GM12801 (cell line): Measurements from ENCODE around the gene ZNF148.

Experiments used
- TF ChIP-seq, protein P1 (sequence below): IDR thresholded peaks from one replicate; pipeline ENCODE4 v1.5.1; 2011; ENCODE audit warnings: control low read depth; ENCODE audit not compliant: insufficient read length; ENCODE audit errors: extremely low read depth

Gene ZNF148

DNA sequence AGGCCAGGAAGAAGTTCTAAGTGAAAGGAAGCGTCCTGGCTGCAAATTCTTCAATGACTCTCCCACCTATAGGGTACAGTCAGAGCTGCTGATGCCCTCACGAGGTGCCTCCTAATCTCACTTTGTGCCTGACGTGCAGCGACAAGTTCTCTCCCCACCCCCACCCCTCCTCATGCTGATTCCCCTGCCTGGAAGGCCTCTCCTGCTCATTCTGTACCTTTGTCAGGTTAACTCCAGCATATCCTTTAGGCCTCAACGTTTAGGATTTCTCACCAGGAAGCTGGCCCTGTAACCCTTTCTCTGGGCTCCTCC, 187.6 kb downstream of the ZNF148 start:
- TF ChIP-seq, protein P1, sequence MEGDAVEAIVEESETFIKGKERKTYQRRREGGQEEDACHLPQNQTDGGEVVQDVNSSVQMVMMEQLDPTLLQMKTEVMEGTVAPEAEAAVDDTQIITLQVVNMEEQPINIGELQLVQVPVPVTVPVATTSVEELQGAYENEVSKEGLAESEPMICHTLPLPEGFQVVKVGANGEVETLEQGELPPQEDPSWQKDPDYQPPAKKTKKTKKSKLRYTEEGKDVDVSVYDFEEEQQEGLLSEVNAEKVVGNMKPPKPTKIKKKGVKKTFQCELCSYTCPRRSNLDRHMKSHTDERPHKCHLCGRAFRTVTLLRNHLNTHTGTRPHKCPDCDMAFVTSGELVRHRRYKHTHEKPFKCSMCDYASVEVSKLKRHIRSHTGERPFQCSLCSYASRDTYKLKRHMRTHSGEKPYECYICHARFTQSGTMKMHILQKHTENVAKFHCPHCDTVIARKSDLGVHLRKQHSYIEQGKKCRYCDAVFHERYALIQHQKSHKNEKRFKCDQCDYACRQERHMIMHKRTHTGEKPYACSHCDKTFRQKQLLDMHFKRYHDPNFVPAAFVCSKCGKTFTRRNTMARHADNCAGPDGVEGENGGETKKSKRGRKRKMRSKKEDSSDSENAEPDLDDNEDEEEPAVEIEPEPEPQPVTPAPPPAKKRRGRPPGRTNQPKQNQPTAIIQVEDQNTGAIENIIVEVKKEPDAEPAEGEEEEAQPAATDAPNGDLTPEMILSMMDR = no peak

DNA sequence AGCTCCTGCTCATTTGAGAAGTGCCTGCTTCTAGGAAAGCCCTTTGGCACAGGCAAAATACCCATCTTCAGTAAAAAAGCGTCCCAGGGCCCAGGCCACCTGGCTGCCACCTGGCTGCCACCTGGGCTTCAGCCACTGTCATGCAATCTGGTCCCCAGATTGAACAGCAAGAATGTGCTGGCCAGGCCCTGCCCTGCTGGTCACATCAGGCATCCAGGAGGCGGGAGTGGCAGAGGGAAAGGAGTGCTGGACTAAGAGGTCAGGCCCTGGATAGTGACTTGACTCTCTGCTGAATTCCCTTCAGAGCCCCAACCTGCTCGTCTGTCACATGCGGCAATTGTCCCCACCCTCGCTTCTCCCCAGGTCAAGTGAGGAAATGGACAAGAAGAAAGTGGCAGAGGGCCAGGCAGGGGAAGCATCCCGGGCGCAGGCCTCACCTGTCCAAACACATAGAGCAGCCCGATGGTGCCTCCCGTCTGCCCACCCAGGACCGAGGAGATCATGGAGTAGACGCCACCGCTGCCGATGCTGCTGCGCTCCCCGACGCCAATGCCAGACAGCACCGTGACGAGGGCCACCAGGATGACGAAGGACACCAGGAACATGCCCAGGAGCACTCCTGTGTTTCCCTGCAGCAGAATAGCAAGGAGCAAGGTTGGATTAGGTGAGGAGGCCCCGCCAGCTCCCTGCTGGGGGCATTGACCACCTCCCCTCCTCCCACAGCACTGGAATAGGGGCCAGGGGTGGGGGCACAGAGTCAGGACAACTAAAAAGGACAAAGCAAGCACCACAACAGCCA, 188.1 kb downstream of the ZNF148 start:
- TF ChIP-seq, protein P1 = no peak

DNA sequence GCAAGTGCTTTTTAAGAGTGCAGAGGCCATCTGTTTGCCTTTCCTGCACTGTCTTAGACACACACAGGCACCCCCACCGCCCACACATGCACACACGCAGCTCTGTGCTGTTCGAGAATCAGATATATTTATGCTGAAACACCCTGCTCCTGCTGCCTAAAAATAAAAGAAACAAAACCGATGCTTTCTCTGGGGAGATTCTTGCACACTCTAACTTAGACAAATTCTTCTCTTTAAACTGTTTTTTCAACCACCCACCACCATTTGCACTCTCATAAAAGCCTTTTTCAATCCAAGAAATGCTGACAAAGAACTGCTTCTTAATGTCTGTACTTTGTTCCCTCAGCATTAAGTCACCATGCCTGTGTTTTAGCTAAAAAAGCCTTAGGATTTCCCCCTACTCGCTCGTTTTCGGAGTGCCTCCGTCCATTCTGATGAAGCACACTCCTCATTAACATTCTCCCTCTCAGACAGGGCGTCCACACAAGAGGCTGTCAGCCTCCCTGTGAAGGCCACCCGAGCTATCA, 188.8 kb downstream of the ZNF148 start:
- TF ChIP-seq, protein P1 = no peak

DNA sequence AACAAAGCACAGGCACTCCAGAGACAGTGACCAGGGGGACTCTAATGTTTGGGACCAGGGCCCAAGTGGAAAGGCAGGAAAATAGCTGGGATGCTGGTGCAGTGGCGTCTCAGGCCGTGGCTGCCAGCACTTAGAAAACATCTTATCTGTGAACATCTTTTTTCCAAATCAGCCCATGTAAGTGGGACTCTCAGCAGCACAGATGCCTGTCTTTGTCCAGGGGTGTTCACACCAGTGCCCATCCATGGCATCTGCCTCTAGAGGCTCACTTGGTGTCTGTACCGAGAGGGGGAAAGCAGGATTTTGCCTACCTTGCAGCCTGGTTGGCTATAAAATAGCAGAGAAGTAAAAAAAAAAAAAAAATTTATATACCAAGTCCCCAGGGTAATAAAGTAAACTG, 189.3 kb downstream of the ZNF148 start:
- TF ChIP-seq, protein P1 = no peak

DNA sequence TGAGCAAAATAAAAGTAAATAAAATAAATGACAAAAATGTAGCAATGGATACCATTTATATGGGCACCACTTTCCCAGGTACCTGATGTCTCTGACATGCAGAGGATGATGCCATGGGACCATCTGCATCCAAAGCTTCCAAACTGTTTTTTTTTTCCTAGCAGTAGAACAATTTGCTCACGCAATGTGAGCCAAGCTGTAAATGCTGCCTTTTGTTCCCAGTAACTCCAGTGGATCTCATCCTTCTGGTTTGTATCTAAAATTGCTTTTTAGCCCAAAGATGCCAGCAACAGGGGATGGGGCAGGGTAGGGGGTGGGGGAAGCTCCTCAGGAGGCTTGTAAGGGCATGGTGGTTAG, 195.3 kb downstream of the ZNF148 start:
- TF ChIP-seq, protein P1 = no peak

DNA sequence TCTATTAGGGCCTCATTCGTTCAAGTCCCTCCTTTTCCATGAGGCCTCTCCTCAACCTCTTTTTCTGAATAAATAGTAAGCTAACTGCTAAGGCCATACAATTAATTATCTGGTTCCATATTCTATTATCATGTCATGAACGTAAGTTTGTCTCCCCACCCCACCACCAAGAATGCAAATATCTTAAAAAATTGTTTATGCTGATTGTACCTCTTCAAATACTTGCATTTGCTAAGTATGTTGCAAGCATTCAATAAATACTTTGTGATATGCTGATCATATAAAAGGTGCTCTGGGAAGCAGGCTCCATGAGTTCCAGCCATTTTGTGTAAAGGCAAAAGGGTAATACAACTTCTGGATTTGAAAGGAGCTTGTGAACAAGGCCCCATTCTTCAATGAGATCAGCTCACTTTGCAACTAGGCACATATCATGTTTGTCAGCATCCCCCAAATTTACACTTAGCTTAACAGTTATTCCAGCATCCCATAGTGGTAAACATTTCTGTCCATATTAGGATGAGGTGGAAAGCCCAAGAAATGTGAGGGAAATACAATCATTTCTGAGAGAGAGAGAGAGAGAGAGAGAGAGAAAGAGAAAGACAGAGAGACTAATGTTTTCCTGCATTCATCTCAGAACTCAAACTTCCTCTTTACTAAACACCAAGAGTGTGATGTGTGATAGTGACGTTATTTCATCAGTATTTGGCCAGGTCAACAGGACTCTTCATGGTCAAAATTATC, 195.8 kb downstream of the ZNF148 start:
- TF ChIP-seq, protein P1 = no peak

DNA sequence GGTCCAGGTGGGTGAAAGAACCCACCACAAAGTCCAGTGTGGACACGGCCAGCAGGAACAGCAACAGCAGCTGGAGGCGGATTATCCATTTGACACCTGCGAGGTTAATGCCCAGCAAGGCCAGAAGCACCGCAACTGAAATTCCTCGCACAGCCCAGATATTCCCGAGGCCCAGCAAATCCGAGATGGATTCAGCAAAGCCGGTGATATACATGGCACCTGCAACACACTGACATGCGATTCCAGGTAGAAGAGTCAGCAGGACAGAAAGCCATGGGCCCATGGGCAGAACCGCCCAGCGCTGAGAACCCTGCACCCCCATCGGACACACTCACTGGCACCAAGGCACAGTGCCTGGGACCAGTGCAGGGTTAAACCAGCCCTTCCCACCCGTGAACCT, 197.4 kb downstream of the ZNF148 start:
- TF ChIP-seq, protein P1 = no peak
